Endometrium (tissue), 2 donors: ENCODE results near the gene NPHS1.
"Not testable (repeated sequence)": the region's sequence is repeated elsewhere in the genome, so short reads cannot be mapped to it uniquely, and the experiment has no call there.

Experiments used
- FAIRE-seq: peaks from 2 replicates; lab custom pipeline; 2012; peaks lifted over from hg19 to GRCh38; lab: Jason Lieb, UNC
- donor health status: control.
- donor health status: control.

NPHS1 gene

GRCh38 chr19:35879068-35879467 is 26.8 kb upstream of the NPHS1 start:
- no peak for FAIRE-seq

GRCh38 chr19:35874392-35874930 is 22.2 kb upstream of the NPHS1 start:
- no peak for FAIRE-seq

- no peak for FAIRE-seq
Measured at GRCh38 chr19:35872180-35872579, 19.9 kb upstream of the NPHS1 start.

GRCh38 chr19:35871611-35872010 is 19.3 kb upstream of the NPHS1 start:
- FAIRE-seq: no peak

DNA sequence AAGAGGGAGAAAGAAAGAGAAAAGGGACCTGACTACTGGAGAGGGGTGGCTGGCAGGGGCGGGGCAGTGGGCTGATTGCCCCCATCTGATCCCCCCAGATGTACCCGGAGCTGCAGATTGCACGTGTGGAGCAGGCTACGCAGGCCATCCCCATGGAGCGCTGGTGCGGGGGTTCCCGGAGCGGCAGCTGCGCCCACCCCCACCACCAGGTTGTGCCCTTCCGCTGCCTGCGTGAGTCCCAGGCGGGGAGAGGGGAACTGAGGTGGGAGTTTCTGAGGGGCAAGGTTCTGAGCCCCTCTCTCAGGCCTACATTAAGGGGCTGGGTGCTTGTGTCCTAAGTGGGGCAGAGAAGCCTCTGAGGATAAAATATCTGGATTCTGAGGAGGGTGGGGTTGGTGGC is 18.5 kb upstream of the NPHS1 start:
- no peak for FAIRE-seq

DNA sequence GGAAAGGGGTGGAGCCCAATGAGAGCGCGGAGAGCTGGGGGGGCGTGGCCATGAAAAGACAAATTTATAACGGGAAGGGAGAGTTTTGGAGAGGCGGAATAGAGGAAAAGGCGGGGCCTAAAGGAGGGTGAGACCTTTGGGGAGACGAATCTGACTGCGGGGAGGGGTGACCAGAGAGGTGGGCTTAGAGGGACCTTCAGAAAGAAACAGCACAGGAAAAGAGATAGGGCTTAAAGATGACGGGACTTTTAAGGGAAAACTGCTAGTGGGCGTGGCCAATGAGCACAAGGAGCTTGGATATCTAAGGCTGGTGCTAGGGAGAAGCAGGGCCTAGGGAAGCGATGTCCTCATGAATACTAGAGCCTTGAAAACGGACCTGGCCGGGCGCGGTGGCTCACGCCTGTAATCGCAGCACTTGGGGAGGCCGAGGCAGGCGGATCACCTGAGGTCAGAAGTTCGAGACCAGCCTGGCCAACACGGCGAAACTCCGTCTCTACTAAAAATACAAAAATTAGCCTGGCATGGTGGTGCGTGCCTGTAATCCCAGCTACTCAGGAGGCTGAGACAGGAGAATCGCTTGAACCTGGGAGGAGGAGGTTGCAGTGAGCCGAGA is 17.9 kb upstream of the NPHS1 start:
- FAIRE-seq: not testable (repeated sequence)

DNA sequence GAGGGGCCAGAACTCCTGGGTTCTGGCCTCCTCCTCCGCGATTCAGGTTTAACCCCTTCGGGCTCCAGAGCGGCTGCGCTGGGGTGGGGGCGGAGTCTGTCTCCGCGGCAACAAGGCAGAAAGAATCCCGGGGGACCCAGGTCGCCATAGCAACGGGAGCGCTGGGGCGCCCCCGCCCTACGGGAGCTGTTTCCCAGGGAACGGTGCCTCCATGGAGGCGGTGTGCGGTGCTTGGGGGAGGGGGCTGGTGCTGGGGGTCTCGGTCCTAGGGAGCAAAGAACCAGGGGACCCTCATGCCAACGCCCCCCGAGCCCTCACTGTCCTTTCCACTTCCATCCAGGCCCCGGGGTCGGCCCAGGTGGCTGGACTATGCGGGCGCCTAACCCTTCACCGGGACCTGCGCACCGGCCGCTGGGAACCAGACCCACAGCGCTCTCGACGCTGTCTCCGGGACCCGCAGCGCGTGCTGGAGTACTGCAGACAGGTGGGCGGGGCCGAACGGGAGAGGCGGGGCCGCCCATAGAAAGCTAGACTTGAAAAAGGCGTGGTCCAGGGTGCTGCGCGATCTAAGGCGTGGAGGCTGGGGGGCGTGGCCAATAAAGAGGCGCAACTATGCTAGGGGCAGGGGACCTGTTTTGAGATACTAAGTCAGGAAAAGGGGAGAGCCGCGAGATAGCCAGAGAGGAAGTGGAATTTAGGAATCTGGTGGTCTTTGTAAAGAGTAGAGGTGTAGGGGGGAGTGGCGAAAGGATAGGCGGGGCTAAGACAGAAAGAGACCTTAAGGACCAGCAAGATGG is 17.2 kb upstream of the NPHS1 start:
- no peak for FAIRE-seq

DNA sequence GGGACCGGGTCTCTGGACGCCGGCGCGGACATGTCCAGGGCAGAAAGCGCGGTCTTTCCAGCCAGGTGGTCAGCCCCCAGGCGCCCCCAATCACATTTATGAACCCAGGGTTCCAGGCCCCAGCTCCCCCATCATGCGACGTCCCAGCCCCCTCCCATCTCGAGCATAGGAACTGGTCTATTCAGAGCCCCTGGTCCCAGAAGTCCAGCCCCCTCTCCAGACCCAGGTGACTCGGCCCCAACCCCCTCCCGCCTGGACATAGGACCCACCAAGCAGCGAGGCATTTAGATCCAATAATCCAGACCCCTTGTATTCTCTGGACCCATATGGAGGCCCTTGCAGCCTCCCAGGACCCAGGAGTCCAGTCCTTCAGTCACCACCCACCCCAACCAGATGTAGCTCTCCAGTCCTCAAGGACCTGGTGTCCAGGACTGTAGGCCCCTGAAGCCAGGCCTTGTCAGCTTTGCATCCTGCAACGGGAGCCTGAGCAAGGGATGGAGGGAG is 16.6 kb upstream of the NPHS1 start:
- FAIRE-seq: no peak

DNA sequence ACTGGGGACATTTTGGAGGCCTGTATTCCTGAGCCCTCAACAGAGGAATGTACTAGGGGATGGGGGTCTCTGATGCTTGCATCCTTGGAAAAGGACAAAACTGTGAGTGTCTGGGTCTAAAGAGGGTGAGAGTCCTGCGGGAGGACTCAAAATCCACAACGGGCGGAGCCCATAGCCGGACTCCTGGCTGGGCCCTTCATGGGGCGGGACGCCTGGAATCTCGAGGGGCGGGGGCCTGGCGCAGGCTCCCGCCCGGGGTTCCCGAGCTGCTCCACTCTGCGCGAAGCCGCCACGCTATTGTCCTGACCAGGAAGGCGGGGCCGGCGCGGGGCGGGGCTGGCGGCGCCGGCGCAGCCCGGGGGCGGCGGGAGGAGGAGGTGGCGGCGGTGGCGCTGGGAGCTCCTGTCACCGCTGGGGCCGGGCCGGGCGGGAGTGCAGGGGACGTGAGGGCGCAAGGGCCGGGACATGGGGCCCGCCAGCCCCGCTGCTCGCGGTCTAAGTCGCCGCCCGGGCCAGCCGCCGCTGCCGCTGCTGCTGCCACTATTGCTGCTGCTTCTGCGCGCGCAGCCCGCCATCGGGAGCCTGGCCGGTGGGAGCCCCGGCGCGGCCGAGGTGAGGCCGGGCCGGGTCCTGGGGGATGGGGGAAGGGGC is 16.0 kb upstream of the NPHS1 start, which contains the start of gene APLP1:
APLP1 (plus strand) TSS at position 403 of the 651 bp plus-strand sequence; CDS start at position 466, 63 bp downstream.
- FAIRE-seq: no peak

DNA sequence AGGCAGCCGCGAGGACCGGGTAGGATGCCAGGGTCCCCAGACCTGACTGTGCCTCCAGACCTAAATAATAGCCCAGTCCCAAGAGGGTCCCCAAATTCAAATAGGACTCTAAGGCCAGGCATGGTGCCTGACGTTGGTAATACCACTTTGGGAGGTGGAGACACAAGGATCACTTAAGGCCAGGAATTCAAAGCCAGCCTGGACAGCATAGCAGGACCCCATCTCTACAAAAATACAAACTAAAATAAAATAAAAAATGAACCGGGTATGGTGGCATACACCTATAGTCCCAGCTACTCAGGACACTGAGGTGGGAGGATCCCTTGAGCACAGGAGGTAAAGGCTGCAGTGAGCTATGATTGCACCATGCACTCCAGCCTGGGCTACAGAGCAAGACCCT is 10.7 kb upstream of the NPHS1 start:
- FAIRE-seq: no peak

DNA sequence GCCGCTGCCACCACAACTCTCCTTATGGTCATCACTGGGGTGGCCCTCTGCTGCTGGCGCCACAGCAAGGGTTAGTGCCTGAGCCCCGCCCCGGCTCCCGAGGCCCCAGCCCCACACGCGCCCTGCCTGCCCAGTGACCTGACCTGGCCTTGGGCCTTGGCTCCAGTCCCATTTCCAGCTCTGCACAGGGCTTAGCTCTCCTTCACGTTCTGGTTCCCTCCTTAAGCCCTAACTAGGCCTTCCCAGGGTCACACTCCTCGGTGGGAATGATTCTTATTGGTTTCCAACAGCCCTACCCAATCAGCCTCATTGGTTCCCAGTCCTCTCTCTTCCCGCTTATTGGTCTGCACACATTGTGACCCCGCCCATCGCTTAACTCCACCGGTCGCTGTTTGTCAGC is 10.2 kb upstream of the NPHS1 start:
- FAIRE-seq: no peak

DNA sequence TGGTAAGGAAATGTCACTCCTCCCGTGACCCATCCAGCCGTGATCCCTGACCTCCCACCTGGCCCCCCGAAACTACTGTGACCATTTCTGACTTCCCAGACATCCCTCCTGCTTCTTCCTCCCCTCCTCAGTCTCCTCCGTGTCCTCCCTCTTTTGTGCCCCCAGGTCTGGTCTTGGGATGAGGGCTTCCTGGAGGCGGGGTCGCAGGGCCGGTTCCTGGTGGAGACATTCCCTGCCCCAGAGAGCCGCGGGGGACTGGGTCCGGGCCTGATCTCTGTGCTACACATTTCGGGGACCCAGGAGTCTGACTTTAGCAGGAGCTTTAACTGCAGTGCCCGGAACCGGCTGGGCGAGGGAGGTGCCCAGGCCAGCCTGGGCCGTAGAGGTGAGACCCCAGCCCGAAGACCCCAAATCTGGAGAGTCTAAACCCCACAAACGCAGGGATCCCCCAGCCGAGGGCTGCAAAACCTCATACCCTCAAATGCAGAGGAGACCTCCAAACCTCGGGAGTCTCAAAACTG is 9.4 kb upstream of the NPHS1 start:
- FAIRE-seq: no peak

GRCh38 chr19:35860818-35861639 is 8.7 kb upstream of the NPHS1 start:
- no peak for FAIRE-seq

DNA sequence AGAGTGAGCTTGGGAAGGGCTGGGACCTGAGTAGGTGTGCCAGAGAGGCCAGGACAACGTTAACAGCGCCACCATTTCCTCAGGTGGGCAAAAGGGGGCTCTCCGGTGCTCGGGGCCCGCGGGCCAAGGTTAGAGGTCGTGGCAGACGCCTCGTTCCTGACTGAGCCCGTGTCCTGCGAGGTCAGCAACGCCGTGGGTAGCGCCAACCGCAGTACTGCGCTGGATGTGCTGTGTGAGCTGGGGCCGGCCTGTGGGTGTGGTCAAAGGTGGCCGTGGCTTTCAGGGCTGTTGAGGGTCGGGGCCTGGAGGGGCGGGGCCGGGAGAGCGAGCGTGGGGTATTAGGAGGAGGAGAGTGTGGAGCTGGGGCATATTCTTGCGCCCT is 8.1 kb upstream of the NPHS1 start:
- no peak for FAIRE-seq

- FAIRE-seq: no peak
Measured at GRCh38 chr19:35859414-35859813, 7.1 kb upstream of the NPHS1 start.

DNA sequence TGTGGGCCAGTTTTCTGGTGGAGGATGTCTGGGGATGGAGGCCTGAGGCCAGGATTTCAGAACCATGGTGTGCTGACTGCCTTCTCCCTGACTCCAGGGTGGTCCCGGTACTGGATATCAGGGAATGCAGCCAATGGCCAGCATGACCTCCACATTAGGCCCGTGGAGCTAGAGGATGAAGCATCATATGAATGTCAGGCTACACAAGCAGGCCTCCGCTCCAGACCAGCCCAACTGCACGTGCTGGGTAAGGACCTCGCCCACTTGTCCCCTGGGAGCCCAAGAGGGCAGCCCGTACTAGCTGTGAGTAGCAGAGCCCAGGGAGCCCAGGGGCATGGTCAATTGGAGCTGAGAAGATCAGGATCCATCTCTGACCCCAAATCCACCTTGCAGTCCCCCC is 6.0 kb upstream of the NPHS1 start:
- FAIRE-seq: no peak

GRCh38 chr19:35856546-35857149 is 4.3 kb upstream of the NPHS1 start, which contains the start of gene KIRREL2:
Gene KIRREL2, plus strand, starts transcription at chr19:35856911. Its CDS starts 209 bp downstream, at chr19:35857120.
- FAIRE-seq: no peak

GRCh38 chr19:35853038-35853756 is 893 bp upstream of the NPHS1 start:
- FAIRE-seq: no peak

- no peak for FAIRE-seq
Measured at GRCh38 chr19:35851213-35852028, 883 bp downstream of the NPHS1 start.
